Bronchial epithelial cell (primary cell): ENCODE data around the gene DPYSL5. TPM values are rescaled to one million over a fixed set of nuclear protein-coding genes. Genes with fewer than 3 reads are reported as not detected.

Source experiments
- DNase-seq: peaks from one replicate; pipeline ENCODE4 v3.0.0-alpha.2; 2010; ENCODE audit warnings: low read depth
- FAIRE-seq: peaks from 2 replicates; lab custom pipeline; 2011; peaks lifted over from hg19 to GRCh38; lab: Jason Lieb, UNC
- H3K27me3 ChIP-seq: 2 replicates; pipeline ENCODE4 v1.5.1; 2011; ENCODE audit warnings: low read length; ENCODE audit not compliant: control insufficient read depth, insufficient read depth
- H3K36me3 ChIP-seq: 2 replicates; pipeline ENCODE4 v1.5.1; 2011; ENCODE audit warnings: low read length; ENCODE audit not compliant: control insufficient read depth, insufficient read depth
- H3K4me3 ChIP-seq: 2 replicates; pipeline ENCODE4 v1.5.1; 2011; ENCODE audit warnings: mild to moderate bottlenecking, low read depth, low read length, control low read depth
- total RNA-seq: library from RNA; depleted of rRNA; stranded (reverse); fragments of >200 nt; gene quantifications from 2 replicates; pipeline ENCODE4 v1.2.1, GENCODE V29; 2014
- TF ChIP-seq, protein P1 (sequence below): IDR thresholded peaks from 2 replicates; pipeline ENCODE4 v1.5.1; 2011; ENCODE audit warnings: mild to moderate bottlenecking, moderate library complexity, low read length, control low read depth, inconsistent platforms; ENCODE audit not compliant: insufficient read depth, severe bottlenecking

The DPYSL5 gene
- total RNA-seq, 1 donor from 2014 or later, result not detected

DNA sequence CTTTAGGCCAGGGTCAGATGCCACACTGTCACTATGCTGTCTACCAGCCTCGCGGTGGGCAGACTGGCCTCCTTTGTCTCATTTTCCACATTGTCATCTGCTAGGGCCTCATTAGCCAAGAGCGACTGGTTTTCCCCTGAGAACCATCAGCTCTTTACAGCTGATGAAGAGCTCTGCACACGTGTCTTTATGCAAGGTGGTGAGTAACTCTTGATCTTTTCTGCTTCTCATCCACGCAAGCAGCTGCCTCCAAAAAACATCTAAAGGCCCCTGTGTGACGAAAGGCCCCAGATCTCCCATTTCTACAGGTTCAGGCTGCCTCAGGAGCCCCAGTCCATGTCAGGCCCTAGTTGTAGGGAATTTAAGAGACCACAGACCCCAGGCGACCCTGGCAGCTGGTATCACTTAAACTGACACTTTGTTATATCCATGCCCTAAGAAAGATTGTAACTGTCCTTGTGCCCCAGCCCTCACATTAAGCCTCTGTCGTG, 52.9 kb downstream of the DPYSL5 start:
- H3K4me3 ChIP-seq, result no peak overlapping the region
- FAIRE-seq (peak; percentile 47), DNase-seq (no peak)
- H3K27me3 ChIP-seq, result peaks cover 3% of the 10 kb centered on the region
- TF ChIP-seq, protein P1, sequence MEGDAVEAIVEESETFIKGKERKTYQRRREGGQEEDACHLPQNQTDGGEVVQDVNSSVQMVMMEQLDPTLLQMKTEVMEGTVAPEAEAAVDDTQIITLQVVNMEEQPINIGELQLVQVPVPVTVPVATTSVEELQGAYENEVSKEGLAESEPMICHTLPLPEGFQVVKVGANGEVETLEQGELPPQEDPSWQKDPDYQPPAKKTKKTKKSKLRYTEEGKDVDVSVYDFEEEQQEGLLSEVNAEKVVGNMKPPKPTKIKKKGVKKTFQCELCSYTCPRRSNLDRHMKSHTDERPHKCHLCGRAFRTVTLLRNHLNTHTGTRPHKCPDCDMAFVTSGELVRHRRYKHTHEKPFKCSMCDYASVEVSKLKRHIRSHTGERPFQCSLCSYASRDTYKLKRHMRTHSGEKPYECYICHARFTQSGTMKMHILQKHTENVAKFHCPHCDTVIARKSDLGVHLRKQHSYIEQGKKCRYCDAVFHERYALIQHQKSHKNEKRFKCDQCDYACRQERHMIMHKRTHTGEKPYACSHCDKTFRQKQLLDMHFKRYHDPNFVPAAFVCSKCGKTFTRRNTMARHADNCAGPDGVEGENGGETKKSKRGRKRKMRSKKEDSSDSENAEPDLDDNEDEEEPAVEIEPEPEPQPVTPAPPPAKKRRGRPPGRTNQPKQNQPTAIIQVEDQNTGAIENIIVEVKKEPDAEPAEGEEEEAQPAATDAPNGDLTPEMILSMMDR, result no peak
- no peaks in the 10 kb centered on the region for H3K36me3 ChIP-seq

DNA sequence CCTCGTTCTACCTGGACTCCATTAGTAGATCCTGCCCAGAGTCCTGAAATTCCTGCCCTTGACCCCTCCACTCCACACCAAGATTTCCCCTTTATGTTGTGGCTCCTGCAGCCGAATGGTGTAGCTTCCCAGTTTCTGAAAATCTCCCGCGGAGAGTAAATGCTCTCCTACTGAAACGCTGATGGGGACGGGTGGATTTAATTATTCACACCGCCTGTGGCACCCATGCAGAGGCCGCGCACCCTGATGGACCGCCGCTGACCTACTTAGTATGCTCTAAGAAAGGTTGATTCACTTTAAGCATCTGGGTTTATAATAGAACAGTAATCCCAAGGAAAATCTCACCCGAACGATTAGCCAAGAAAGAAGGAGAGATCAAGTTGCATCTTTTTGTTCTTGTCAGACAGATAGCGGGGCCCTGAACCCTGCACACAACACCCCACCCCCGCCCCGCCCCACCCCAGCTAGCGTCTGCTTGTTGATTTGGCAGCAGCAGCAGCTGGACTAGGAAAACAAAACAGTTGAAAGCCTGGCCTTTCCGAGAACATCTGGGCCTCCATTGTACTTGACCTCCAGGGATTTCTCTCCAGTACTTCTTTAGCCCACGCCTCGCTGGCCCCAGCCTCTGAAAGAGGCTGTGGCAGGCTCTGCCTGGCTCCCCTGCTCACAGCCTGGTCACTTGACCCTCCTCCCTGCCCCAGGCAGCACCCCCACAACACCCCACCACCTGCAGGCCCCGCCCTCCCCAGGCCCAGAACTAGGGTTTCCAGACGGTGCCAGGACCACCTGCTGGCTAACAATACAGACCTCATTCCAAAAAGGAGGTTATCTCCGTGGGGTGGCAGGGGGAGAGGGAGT, 53.6 kb downstream of the DPYSL5 start:
- Histone ChIP-seq H3K4me3 (no peak overlapping the region), H3K36me3 (no peaks in the 10 kb centered on the region), H3K27me3 (peaks cover 3% of the 10 kb centered on the region)
- no peak for DNase-seq
- no peak for FAIRE-seq
- TF ChIP-seq, protein P1, result no peak

DNA sequence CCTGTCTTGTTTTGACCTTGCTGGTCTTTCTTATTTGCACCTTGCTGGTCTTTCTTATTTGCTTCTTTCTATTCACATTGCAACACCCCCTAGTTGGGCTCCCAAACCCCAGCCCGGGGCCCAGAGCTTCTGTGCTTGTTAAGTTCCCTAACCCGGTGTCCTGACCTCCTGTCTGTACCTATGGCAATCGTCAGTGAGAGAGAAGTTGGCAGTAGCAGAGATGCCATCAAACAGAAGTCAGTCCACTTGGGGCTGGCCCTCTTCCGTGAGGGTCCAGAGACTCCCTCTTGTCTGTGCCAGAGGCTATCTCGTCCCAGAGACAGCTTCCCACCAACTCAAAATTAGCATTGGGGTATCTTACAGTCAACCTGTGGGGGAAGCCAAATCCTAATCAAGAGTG, 55.7 kb downstream of the DPYSL5 start:
- Histone ChIP-seq H3K4me3 (no peak overlapping the region), H3K27me3 (peaks cover 3% of the 10 kb centered on the region), H3K36me3 (no peaks in the 10 kb centered on the region)
- DNase-seq, result no peak
- no peak for FAIRE-seq
- TF ChIP-seq, protein P1, result no peak

DNA sequence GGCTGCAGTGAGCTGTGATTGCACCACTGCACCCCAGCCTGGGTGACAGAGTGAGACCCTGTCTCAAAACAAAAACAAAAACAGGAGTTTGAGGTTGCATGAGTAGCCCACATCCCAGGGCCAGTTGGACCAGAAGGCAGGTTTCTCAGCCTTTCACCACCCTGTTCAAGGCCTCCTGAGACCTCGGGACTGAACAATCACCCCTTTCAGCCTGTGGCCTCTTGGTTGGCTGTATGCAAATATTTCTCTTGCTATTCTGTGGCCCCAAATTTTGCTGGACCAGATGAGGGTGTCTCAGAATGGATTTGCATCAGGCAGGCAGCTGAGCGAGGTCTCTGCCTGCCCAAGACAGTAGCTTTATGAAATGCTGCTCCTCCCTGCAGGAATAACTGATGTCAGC, 56.9 kb downstream of the DPYSL5 start:
- Histone ChIP-seq H3K4me3 (no peak overlapping the region), H3K27me3 (peaks cover 3% of the 10 kb centered on the region), H3K36me3 (no peaks in the 10 kb centered on the region)
- DNase-seq (no peak), FAIRE-seq (no peak)
- TF ChIP-seq, protein P1, result no peak

DNA sequence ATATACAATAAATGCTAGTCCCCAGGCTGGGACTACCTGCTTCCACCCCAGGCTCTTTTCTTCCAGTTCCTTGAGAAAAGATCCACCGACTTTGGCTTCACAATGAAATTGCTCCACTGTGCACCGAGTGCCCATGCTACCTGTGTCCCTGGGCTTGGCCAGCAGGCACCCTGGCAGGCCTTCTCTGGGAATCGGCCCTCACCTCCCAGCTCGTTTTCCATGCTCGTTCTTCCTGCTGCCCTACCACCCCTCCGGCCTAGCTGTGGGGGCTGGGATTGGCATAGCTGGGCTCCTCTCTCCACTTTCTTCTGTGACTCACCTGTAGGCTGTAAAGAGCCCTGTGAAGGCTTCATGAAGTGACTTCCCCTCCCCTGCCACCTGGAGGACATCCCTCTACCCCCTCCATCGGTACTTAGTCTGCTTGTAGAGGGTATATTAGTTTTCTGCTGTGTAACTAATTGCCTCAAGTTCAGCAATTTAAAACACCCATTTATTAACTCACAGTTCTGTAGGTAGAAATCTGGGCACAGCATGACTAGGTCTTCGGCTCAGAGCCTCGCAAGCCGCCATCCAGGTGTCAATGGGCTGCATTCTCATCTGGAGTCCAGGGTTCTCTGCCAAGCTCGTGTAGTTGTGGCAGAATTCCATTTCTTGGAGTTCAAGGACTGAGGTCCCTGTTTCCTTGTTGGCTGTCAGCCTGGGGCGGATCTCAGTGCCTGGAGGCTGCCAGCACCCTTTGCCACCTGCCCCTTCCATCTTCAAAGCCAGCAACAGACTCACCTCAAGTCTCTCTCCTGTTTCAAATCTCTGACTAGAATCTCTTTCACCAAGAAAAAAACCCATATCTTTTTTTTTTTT, 57.6 kb downstream of the DPYSL5 start:
- Histone ChIP-seq H3K36me3 (no peaks in the 10 kb centered on the region), H3K27me3 (peaks cover 3% of the 10 kb centered on the region), H3K4me3 (no peak overlapping the region)
- TF ChIP-seq, protein P1, result no peak
- DNase-seq (no peak), FAIRE-seq (no peak)
